Measurements from ENCODE around the gene DGCR2.
"Not testable (repeated sequence)": the region's sequence is repeated elsewhere in the genome, so short reads cannot be mapped to it uniquely, and the experiment has no call there.

DGCR2 gene

GRCh38 chr22:19016081-19016766, 106.0 kb downstream of the DGCR2 start:
- DNase-seq (ENCODE audit: extremely low spot score), result no peak
- ChIA-PET POLR2A (no interaction called here), CTCF (no interaction called here)

GRCh38 chr22:19014886-19015285, 107.3 kb downstream of the DGCR2 start:
- DNase-seq (ENCODE audit: extremely low spot score), result no peak
- TF ChIP-seq CTCF (IDR thresholded peaks at IDR 0.05; ENCODE audit: control extremely low read depth, extremely low read depth, low read depth, missing control alignments), result no peak
- ChIA-PET CTCF (interaction anchor here (1.3 kb wide), 1 partner anchor 21 kb away, joined by 3 read pairs; no protein-coding TSS in a partner anchor), POLR2A (no interaction called here)

More at GRCh38 chr22:19016081-19016766, 106.0 kb downstream of the DGCR2 start:
- TF ChIP-seq CTCF (IDR thresholded peaks at IDR 0.05; ENCODE audit: control extremely low read depth, extremely low read depth, low read depth, missing control alignments), result no peak

- POLR2A ChIA-PET; DNase-seq (ENCODE audit: extremely low spot score): not testable (repeated sequence)
- CTCF ChIA-PET, result interaction anchor here (1.3 kb wide), 1 partner anchor 22 kb away, joined by 3 read pairs; no protein-coding TSS in a partner anchor
These were observed 108.2 kb downstream of the DGCR2 start for GRCh38 chr22:19013881-19014598.

DNA sequence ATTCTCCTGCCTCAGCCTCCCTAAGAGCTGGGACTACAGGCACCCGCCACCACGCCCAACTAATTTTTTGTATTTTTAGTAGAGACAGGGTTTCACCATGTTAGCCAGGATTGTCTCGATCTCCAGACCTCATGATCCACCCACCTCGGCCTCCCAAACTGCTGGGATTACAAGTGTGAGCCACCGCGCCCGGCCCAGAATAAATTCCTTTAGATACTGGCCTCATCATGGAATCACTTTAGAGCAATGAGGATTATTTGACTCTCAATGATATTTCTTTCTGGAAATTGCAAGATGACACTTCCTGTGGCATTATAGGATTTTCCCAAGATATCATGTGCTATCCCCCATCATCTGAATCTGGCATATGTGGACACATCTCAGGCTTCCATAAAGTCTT, 108.8 kb downstream of the DGCR2 start:
- CTCF ChIA-PET, result not testable (repeated sequence)
- POLR2A ChIA-PET, result interaction anchor here (0.7 kb wide), 1 partner anchor 98 kb away, joined by 3 read pairs; no protein-coding TSS in a partner anchor

GRCh38 chr22:19012308-19012986, 109.8 kb downstream of the DGCR2 start:
- ChIA-PET CTCF (no interaction called here), POLR2A (no interaction called here)
- TF ChIP-seq CTCF (IDR thresholded peaks at IDR 0.05; ENCODE audit: control extremely low read depth, extremely low read depth, low read depth, missing control alignments), result no peak
- no peak for DNase-seq (ENCODE audit: extremely low spot score)

More for the DNA sequence above, 108.8 kb downstream of the DGCR2 start:
- not testable (repeated sequence) for DNase-seq (ENCODE audit: extremely low spot score)

GRCh38 chr22:19011611-19012010, 110.6 kb downstream of the DGCR2 start:
- CTCF ChIA-PET; DNase-seq (ENCODE audit: extremely low spot score); POLR2A ChIA-PET: not testable (repeated sequence)

DNA sequence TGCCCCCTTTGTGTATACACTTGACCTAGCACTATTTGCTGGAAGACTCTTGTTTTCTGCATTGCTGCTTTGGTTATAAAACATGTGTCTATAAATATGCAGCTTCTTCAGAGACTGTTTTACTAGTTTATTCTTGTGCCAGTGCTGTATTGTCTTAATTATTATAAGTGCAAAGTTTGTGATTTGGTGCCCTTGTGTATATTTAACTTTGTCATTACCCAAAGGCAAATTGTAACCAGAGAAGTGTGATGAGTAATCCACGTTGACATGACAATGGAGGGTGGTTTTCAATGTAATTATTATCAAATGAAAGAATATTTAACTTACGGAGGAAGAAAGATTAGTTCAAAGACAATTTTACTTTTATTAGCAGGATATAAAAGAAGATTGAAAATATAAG, 111.1 kb downstream of the DGCR2 start:
- CTCF ChIA-PET, result no interaction called here
- TF ChIP-seq CTCF (IDR thresholded peaks at IDR 0.05; ENCODE audit: control extremely low read depth, extremely low read depth, low read depth, missing control alignments), result no peak
- POLR2A ChIA-PET, result no interaction called here
- no peak for DNase-seq (ENCODE audit: extremely low spot score)

- no peak for TF ChIP-seq CTCF (IDR thresholded peaks at IDR 0.05; ENCODE audit: control extremely low read depth, extremely low read depth, low read depth, missing control alignments)
- CTCF ChIA-PET, result no interaction called here
- POLR2A ChIA-PET, result no interaction called here
- no peak for DNase-seq (ENCODE audit: extremely low spot score)
These were observed 116.3 kb downstream of the DGCR2 start for GRCh38 chr22:19005905-19006304.
